Naive thymus-derived CD8-positive, alpha-beta T cell (primary cell): ENCODE results near the gene ZNF569. TPM values are rescaled to one million over a fixed set of nuclear protein-coding genes. Genes with fewer than 3 reads are reported as not detected.
"Not testable (repeated sequence)": the region's sequence is repeated elsewhere in the genome, so short reads cannot be mapped to it uniquely, and the experiment has no call there.

Source experiments
- ATAC-seq, 2 donors: fragments of 150-1000 bp; cut with Tn5 transposase in 1 of 2; sonication (Bioruptor Pico), chemical (Tn5 transposase) in 1 of 2; 1 replicate in 1 of 2; 2 replicates in 1 of 2; pipeline ENCODE4 v1.10.0; 2021; ENCODE audit warnings: mild to moderate bottlenecking in 2 of 2, moderate library complexity in 2 of 2
- POLR2A ChIA-PET: fragments of 350-600 bp; sonication (Branson Sonifier 250); formaldehyde crosslinking; loops from one replicate; lab custom pipeline; 2021; ENCODE audit warnings: antibody characterized with exemption; lab: Charles Lee
- DNase-seq, 10 donors: peaks; one replicate each; pipeline versions ENCODE4 v3.0.0 to v3.0.0-alpha.2; 2020 to 2022
- H3K27ac Mint-ChIP-seq, 10 donors: one replicate each; pipeline ENCODE4 v1.8.0; 2020 to 2022; ENCODE audit warnings: mild to moderate bottlenecking in 10 of 10, mixed read lengths in 10 of 10, moderate library complexity in 4 of 10, inconsistent platforms in 1 of 10
- H3K27me3 Mint-ChIP-seq, 5 donors: one replicate each; pipeline ENCODE4 v1.8.0; 2021 to 2022; ENCODE audit warnings: mixed read lengths in 5 of 5
- H3K36me3 Mint-ChIP-seq, 3 donors: one replicate each; pipeline ENCODE4 v1.8.0; 2020 to 2022; ENCODE audit warnings: mixed read lengths in 3 of 3, mild to moderate bottlenecking in 2 of 3, inconsistent platforms in 1 of 3
- H3K4me1 Mint-ChIP-seq, 4 donors: one replicate each; pipeline ENCODE4 v1.8.0; 2021 to 2022; ENCODE audit warnings: mixed read lengths in 4 of 4
- H3K4me3 Mint-ChIP-seq, 10 donors: one replicate each; pipeline ENCODE4 v1.8.0; 2020 to 2022; ENCODE audit warnings: mild to moderate bottlenecking in 10 of 10, mixed read lengths in 10 of 10, moderate library complexity in 6 of 10, inconsistent platforms in 1 of 10
- H3K9me3 Mint-ChIP-seq, 9 donors: one replicate each; pipeline ENCODE4 v1.8.0; 2020 to 2022; ENCODE audit warnings: mixed read lengths in 9 of 9, mild to moderate bottlenecking in 3 of 9, inconsistent platforms in 1 of 9, moderate library complexity in 1 of 9
- polyA plus RNA-seq, 3 donors: library from polyadenylated mRNA; unstranded; fragments of 300-500 nt; fragmentation: Illumina TruSeq; gene quantifications; one replicate each; pipeline ENCODE4 v1.2.3, GENCODE V29; 2021
- total RNA-seq, 8 experiments: library from RNA in 2 of 8; stranded (reverse) in 2 of 8; gene quantifications; one replicate each; pipeline ENCODE4 v1.2.3 and lab custom pipeline; 2021 to 2026

Gene ZNF569
- total and polyA plus RNA-seq, 5 experiments from 2014 or later: 3.0 to 20.9 (median 6.6) TPM

DNA sequence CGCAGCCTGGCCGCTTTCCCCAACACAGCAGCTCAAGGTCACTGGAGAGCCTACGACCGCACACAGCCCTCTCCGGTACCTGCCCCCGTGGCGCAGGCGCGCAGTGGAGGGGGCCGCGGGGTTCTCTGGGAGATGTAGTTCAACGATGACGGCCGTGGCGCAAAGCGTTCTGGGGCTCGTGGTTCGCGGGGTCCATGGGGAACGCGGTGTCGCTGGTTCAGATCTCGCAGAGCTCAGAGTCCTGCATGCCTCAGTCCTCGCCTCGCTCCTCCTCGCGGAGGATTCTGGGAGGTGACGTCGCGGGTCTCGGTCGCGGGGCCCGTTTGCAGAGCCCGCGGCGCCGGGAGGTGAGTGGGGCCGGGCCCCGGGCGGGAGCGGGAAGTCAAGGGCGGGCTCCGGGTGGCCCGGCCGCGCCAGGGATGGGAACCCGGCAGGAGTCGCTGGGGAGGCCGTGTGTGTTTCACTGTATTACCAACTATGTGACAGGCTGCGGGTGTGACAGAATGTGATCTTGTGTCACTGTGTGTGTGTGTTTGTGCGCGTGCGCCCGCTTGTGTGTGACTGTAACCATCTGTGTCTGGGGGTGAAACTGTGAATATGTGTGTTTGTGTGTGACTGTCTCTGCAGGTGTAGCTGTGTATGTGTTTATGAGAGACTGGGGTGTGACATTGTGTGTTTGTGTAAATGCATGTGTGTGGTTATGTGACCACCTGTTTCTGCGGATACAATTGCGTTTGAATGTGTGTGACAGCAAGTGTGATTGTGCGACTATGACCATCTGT, 96.2 kb downstream of the ZNF569 start, which contains the start of gene ZNF527:
TSS of gene ZNF527 (plus strand) at position 220 of the 782 bp plus-strand sequence. CDS start 3,100 bp downstream, outside the sequence.
- ATAC-seq: peak; percentile 95 to 96
- DNase-seq: peak; percentile 92 to 98 (median 96)
- POLR2A ChIA-PET: interaction anchor here (0.5 to 2.1 kb wide), 20 partner anchors 16 to 1256 kb away, joined by 3 to 24 read pairs (median 5); partner anchors contain the start of genes POLR2I, SIPA1L3, WDR87 and ZFP30
- Mint-ChIP-seq H3K4me1 (peaks cover 16 to 27% (median 17%) of the 10 kb centered on the region in 4 donors), H3K4me3 (peak within 1 kb of the TSS; percentile 96 to 100 (median 99)), H3K27me3 (no peaks in the 10 kb centered on the region), H3K27ac (peak within 1 kb of the TSS; percentile 78 to 99 (median 98)), H3K9me3 (peaks cover 0 to 18% (median 4%) of the 10 kb centered on the region in 9 donors), H3K36me3 (peaks cover 0 to 8% (median 0%) of the 10 kb centered on the region in 3 donors)

DNA sequence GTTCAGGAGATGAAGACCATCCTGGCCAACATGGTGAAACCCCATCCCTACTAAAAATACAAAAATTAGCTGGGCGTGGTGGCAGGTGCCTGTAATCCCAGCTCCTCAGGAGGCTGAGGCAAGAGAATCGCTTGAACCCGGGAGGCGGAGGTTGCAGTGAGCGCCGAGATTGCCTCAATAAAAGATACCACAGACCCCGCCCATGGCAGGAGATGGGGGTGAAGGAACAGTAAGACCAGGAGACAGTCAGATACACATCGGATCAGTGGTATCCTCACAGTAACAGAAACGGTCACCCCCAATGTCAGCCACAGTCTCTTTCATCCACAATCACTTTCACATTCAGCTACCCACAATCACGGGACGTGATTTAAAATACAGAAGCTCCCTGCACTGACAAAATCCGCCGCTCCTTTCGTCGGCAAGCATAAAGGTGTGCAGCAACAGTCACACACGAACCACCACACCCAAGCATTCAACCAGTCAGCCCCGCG, 96.8 kb downstream of the ZNF569 start:
- Mint-ChIP-seq H3K4me3 (peak overlapping the region; percentile 96 to 100 (median 99)), H3K27ac (peak overlapping the region; percentile 78 to 99 (median 98)), H3K9me3 (peaks cover 0 to 24% (median 9%) of the 10 kb centered on the region in 9 donors), H3K4me1 (peaks cover 16 to 27% (median 17%) of the 10 kb centered on the region in 4 donors), H3K36me3 (peaks cover 0 to 11% (median 5%) of the 10 kb centered on the region in 3 donors)
- peak; percentile 58 to 61 for ATAC-seq
- POLR2A ChIA-PET: interaction anchor here (0.5 to 2.1 kb wide), 19 partner anchors 17 to 1256 kb away, joined by 3 to 24 read pairs (median 5); partner anchors contain the start of genes POLR2I, SIPA1L3, WDR87 and ZFP30
- H3K27me3 Mint-ChIP-seq, DNase-seq: not testable (repeated sequence)

DNA sequence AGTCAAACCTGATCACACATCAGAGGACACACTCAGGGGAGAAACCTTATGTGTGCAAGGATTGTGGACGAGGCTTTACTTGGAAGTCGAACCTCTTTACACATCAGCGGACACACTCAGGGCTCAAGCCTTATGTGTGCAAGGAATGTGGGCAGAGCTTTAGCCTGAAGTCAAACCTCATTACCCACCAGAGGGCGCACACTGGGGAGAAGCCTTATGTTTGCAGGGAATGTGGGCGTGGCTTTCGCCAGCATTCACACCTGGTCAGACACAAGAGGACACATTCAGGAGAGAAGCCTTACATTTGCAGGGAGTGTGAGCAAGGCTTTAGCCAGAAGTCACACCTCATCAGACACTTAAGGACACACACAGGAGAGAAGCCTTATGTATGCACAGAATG, 104.5 kb downstream of the ZNF569 start:
- no peaks in the 10 kb centered on the region for H3K4me1 Mint-ChIP-seq
- H3K27ac Mint-ChIP-seq: no peak overlapping the region
- H3K36me3 Mint-ChIP-seq: peaks cover 50 to 79% (median 61%) of the 10 kb centered on the region in 3 donors
- H3K27me3 Mint-ChIP-seq: no peaks in the 10 kb centered on the region
- H3K9me3 Mint-ChIP-seq: peaks cover 10 to 82% (median 44%) of the 10 kb centered on the region in 9 donors
- no peak for ATAC-seq
- no peak overlapping the region for H3K4me3 Mint-ChIP-seq
- POLR2A ChIA-PET: no interaction called here
- no peak for DNase-seq

DNA sequence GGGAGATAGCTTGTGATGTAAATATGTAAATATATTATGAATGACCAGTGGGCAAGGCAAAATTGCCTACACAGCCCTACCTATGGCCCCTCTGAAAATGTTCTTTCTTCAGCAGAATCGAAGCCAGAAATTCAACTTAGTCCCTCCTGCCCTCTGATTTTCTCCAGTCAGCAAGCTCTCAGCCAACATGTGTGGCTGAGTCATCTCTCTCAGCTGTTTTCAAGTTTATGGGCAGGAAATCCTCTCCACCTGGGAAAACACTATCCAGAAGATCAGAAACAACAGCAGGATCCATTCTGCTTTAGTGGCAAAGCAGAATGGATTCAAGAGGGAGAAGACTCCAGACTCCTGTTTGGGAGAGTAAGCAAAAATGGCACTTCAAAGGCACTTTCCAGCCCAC, 105.2 kb downstream of the ZNF569 start:
- DNase-seq: no peak
- peaks cover 10 to 90% (median 51%) of the 10 kb centered on the region in 9 donors for H3K9me3 Mint-ChIP-seq
- peak overlapping the region in 3 of 10 donors; percentile 5 to 20 (median 7) for H3K27ac Mint-ChIP-seq
- no peaks in the 10 kb centered on the region for H3K4me1 Mint-ChIP-seq
- H3K36me3 Mint-ChIP-seq: peaks cover 55 to 87% (median 68%) of the 10 kb centered on the region in 3 donors
- no peaks in the 10 kb centered on the region for H3K27me3 Mint-ChIP-seq
- ATAC-seq: no peak
- H3K4me3 Mint-ChIP-seq: no peak overlapping the region
- POLR2A ChIA-PET: interaction anchor here (0.6 kb wide), 1 partner anchor 13 kb away, joined by 3 read pairs; no protein-coding TSS in a partner anchor

Other genes with a start within 250 kb of the ZNF569 start
- 10 to 100 TPM; 33.5 to 39.8 TPM for gene ZNF383, start 249.2 kb downstream of the ZNF569 start, total RNA-seq
- gene ZNF383, start 249.2 kb downstream of the ZNF569 start, polyA plus RNA-seq: 10 to 100 TPM in 2 of 3 donors, 1 to 10 TPM in 1; 8.8 to 15.1 (median 10.4) TPM
- gene ZNF527, start 96.3 kb downstream of the ZNF569 start, total RNA-seq: 10 to 100 TPM; 10.9 to 15.1 TPM
- gene ZNF527, start 96.3 kb downstream of the ZNF569 start, polyA plus RNA-seq: 10 to 100 TPM in 2 of 3 donors, 1 to 10 TPM in 1; 8.7 to 13.1 (median 10.9) TPM
- gene ZNF570, start 1.9 kb upstream of the ZNF569 start, total RNA-seq: 10 to 100 TPM; 11.5 to 11.6 TPM
- 1 to 10 TPM; 3.8 to 5.0 (median 4.1) TPM for gene ZNF570, start 1.9 kb upstream of the ZNF569 start, polyA plus RNA-seq
- 10 to 100 TPM; 15.4 to 17.1 TPM for gene ZNF793, start 39.5 kb upstream of the ZNF569 start, total RNA-seq
- 1 to 10 TPM; 2.7 to 4.4 (median 2.8) TPM for gene ZNF793, start 39.5 kb upstream of the ZNF569 start, polyA plus RNA-seq
- gene ZNF571, start 127.3 kb upstream of the ZNF569 start, total RNA-seq: 10 to 100 TPM; 10.6 to 13.0 TPM
- 10 to 100 TPM in 1 of 3 donors, 1 to 10 TPM in 2; 5.5 to 10.7 (median 6.6) TPM for gene ZNF571, start 127.3 kb upstream of the ZNF569 start, polyA plus RNA-seq
- gene ZNF540, start 127.4 kb upstream of the ZNF569 start, total RNA-seq: 10 to 100 TPM; 19.1 to 21.3 TPM
- gene ZNF540, start 127.4 kb upstream of the ZNF569 start, polyA plus RNA-seq: 1 to 10 TPM; 6.6 to 9.1 (median 9.0) TPM
- 10 to 100 TPM; 16.8 to 22.0 TPM for gene ZFP30, start 188.0 kb upstream of the ZNF569 start, total RNA-seq
- 1 to 10 TPM; 2.3 to 2.9 (median 2.7) TPM for gene ZFP30, start 188.0 kb upstream of the ZNF569 start, polyA plus RNA-seq